HG03103 (cell line): ENCODE measurements around the gene ASCL2.

Experiments used
- ATAC-seq: cut with Tn5 transposase; IDR thresholded peaks from one replicate; pipeline ENCODE4 v1.9.1; 2021; ENCODE audit warnings: low read depth; ENCODE audit not compliant: unreplicated experiment

ASCL2 gene

GRCh38 chr11:2309251-2310072 lies 39.1 kb upstream of the ASCL2 start:
- ATAC-seq, result no peak

DNA sequence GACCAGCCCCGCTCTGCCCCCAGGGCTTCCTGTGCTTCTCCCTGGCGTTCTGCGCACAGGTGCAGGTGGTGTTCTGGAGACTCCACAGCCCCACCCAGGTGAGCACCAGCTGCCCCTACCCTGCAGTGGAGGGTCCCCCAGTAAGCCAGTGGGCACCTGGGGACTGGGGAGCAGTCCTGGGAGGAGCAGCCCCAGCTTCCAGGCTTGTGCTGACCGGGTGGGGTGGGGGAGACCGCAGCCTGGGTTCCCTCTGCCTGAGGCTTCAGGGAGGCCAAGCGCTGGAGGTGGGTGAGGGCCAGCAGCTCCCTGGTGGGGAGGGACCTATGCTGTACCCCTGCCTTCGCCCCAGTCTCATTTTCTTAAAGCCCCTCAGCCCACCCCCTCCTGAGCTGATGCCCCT lies 38.3 kb upstream of the ASCL2 start:
- ATAC-seq, result no peak

DNA sequence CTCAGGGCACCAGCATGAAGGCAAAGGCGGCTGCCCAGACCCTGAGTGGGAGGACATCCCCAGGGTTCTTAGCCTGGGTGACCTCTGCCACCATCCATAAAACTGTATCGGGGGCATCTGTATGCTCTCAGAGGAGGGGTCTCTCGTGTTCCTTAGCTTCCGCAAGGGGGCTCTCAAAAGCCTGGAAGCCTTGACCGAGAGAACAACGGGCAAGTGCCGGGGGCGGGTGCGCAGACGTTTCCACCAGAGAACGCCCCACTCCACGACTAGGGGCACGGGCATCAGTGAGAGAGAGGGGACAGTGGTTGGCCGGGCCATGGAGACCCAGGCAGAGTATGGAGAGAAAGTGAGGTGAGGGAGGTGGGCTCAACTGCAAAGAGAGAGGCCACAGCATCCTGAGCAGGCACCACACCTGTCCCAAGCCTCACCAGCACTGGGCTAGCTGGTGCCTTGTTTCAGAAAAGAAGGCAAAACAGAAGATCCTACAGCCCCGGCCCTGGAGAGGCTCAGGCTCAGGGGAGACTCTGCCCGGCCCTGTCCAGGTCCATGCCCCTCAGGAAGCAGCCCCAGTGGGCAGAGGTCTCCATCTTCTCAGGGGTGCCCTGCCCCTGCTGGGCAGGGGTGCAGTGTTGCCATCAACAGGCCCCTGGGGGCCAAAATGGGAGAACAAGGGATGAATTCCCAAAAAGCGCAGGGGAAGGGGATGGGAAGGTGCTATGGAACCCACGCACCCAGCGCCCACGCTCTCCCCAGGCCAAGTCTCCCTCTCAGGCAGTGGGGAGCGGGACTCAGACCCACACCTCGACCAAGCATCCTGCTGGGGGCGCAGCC lies 37.3 kb upstream of the ASCL2 start:
- ATAC-seq, result no peak

- ATAC-seq, result no peak
Observed at GRCh38 chr11:2306877-2307500, 36.6 kb upstream of the ASCL2 start.

DNA sequence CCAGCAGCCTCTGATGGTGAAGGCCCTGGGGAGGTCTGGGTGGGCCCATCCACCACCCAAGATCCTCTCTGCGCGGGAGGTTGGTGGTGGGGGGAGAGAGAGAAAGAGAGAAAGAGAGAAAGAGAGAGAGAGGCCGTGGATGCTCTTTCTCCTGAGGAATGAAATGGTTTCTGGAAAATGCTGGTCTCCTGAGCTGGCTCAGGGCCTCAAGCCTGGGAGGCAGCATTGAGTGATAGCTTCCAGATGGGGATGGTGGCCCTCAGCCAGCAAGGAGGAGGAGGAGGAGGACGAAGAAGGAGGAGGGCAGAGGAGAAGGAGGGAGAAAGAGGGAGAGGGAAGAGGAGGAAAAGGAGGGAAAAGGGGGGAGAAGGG lies 36.0 kb upstream of the ASCL2 start:
- no peak for ATAC-seq

- ATAC-seq, result no peak
Observed at GRCh38 chr11:2305788-2306451, 35.5 kb upstream of the ASCL2 start.

DNA sequence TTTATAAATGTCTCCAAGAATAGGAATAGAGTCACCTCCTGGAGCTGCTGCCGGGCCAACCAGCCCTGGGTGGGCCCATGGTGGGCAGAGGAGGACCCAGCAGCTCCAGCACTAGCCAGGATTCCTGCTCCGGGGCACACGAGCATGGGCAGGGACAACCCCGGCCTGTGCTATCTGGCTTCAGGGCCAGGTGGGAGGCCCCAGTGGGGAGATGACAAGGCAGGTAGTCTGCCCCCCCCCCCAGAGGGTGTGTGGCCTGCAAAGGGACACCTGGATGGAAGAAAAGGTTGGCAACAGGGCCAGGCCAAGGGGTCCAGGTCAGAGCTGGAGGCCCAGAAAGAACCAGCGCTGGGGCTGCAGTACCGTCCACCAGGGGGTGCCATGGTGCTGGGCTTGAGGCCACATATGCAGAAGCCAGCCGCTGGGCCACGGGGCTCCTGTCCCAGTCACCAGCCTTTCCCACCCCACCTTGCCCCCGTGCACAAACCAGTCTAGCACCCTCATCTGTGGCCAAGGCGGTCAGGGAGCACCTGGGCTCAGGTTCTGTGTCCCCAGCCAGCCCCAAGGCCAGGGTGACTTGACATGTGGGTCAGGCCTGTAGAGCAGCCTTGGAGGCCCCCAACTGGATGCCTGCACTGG lies 34.9 kb upstream of the ASCL2 start:
- ATAC-seq, result no peak

GRCh38 chr11:2304506-2305139 lies 34.2 kb upstream of the ASCL2 start:
- ATAC-seq, result no peak

DNA sequence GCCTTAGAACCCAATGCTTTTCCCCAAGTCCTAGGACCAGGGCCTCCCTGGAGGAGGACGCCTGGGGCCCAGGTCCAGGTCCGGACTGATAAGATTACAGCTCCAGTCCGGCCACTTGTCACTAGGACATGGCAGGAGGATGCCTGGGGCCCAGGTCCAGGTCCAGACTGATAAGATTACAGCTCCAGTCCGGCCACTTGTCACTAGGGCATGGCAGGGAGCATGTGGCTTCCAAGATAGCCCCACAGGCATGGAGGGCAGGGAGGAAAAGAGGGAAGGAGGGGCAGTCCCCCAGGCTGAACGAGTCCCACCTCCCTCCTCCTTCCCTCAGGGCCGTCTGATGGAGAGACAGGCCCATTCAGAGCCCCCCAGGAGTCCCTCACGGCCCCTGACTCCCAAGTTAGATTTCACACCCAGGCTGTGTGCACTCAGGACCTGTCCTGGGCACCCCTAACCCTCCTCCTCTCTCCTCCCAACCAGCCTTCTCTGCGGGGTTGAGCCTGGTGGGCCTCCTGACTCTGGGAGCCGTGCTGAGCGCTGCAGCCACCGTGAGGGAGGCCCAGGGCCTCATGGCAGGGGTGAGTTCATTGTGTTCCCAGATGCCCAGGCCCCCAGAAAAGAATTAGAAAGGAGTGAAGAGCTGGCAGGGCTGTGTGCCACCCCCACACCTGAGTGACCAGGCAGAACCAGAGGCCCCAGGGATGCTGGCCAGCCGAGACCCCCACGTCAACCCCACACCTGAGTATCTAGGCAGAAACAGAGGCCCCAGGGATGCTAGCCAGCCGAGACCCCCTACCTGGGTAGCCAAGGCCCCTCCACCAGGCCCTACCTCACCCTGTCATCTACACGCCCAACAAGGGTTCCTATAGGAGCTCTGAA lies 33.5 kb upstream of the ASCL2 start:
- ATAC-seq, result no peak

- ATAC-seq, result no peak
Observed at GRCh38 chr11:2302896-2303626, 32.7 kb upstream of the ASCL2 start.

DNA sequence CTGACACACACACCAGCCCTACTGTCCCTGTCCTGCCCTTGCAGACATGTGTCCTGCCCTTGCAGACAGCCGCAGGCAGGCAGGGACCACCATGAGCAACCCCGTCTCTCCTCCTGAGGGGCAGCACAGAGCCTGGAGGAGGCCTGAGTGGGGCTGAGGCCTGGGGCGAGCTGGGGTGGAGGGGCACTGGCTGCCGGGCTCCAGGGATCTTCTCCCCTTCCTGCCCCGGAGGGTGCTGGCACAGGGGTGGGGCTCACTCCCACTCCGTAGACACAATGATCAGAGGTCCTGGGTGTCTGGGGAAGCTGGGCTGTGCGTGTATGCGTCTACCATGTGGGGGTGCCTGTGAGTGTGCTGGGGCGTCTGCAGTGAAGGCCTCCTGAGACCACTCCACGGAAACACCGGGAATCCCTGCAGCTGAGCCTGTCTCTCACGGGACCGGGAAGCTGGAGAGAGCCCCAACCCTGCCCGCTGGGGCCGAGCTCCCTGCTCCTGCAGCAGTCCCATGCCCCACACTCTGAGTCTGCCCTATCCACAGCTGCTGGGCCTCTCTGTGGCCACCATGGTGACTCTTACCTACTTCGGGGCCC lies 32.0 kb upstream of the ASCL2 start:
- ATAC-seq, result no peak

- ATAC-seq, result no peak
Observed at GRCh38 chr11:2301631-2302305, 31.4 kb upstream of the ASCL2 start, which contains the start of the genes C11orf21 and TSPAN32. C11orf21 (minus strand) TSS chr11:2301918; CDS start chr11:2301808, 110 bp downstream. TSPAN32 (plus strand) TSS chr11:2302013; CDS start chr11:2302150, 137 bp downstream.

- ATAC-seq, result no peak
Observed at GRCh38 chr11:2300936-2301630, 30.7 kb upstream of the ASCL2 start.

DNA sequence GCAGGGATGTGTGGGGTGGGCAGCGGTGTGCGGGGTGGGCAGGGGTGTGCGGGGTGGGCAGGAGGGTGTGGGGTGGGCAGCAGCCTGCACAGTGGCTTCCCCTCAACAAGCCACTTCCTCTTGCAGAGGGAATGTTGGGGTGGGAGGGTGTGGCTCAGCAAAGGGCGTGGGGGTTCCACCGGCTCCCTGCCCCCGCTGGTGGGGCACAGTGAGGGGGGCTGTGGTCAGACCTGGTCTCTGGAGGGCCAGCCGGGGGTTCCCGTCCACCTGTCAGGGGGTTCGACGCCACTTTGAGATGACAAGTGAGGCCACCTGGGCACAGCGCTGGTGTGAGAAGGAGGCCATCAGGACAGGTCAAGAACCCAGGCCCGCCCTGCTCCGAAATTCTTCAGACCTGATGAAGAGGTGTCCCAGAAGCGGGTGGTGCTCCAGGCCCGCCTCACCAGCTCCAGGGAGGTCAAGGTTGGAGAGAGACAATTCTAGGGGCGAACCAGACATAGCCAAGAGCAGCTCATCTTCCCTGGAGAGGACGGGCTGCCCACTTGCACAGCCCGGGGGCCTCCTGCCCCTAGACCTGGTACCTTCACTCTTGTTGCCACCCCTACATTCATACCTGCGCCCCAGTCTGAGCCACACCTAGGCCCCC lies 30.0 kb upstream of the ASCL2 start:
- ATAC-seq, result no peak

DNA sequence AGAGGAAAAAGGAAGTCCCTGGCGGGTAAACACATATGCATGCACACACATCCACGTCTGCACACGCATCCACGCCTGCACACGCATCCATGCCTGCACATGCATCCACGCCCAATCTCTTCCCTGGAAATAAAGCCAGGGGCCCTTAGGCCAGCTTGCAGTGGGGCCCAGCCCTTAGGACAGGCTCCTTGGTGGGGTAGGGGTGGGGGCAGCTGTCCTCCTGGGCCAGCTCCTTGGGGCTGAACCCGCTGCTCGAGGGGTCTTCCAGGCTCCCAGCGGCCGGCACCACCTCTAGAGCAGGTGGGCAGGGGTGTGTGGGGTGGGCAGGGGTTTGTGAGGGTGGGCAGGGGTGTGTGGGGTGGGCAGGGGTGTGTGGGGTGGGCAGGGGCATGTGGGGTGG lies 29.4 kb upstream of the ASCL2 start:
- ATAC-seq, result no peak
